Lung (tissue), 12 donors: ENCODE results near the gene LRRC56. TPM values are rescaled to one million over a fixed set of nuclear protein-coding genes. Genes with fewer than 3 reads are reported as not detected.

Experiments used
- ATAC-seq: fragments of 200-7000 bp; cut with Tn5 transposase; one replicate; pipeline ENCODE4 v1.9.1; 2020; ENCODE audit warnings: moderate number of reproducible peaks; ENCODE audit not compliant: insufficient read depth, low FRiP score
- DNase-seq, 3 donors: peaks; one replicate each; pipeline ENCODE4 v3.0.0-alpha.2; 2013 to 2017
- H3K27ac ChIP-seq, 2 donors: one replicate each; pipeline ENCODE4 v1.5.1; 2013; ENCODE audit warnings: mild to moderate bottlenecking in 2 of 2, moderate library complexity in 2 of 2, control low read depth in 1 of 2, inconsistent platforms in 1 of 2, low read depth in 1 of 2, low read length in 1 of 2
- H3K27me3 ChIP-seq, 3 donors: one replicate each; pipeline ENCODE4 v1.5.1; 2013; ENCODE audit warnings: low read length in 2 of 3; ENCODE audit not compliant: control insufficient read depth in 3 of 3, insufficient read depth in 3 of 3
- H3K36me3 ChIP-seq, 4 donors: one replicate each; pipeline ENCODE4 v1.5.1; 2013; ENCODE audit warnings: low read length in 4 of 4, mild to moderate bottlenecking in 1 of 4, moderate library complexity in 1 of 4; ENCODE audit not compliant: control insufficient read depth in 4 of 4, insufficient read depth in 4 of 4
- H3K4me1 ChIP-seq, 5 donors: one replicate each; pipeline ENCODE4 v1.5.1; 2013; ENCODE audit warnings: low read length in 5 of 5, mild to moderate bottlenecking in 2 of 5, moderate library complexity in 1 of 5; ENCODE audit not compliant: control insufficient read depth in 5 of 5, insufficient read depth in 5 of 5
- H3K4me3 ChIP-seq: one replicate; pipeline ENCODE4 v1.5.1; 2013; ENCODE audit warnings: mild to moderate bottlenecking, control low read depth, moderate library complexity
- H3K9ac ChIP-seq, 2 donors: one replicate each; pipeline ENCODE4 v1.5.1; 2013; ENCODE audit warnings: low read length in 2 of 2, control low read depth in 1 of 2; ENCODE audit not compliant: insufficient read depth in 1 of 2
- H3K9me3 ChIP-seq, 4 donors: one replicate each; pipeline ENCODE4 v1.5.1; 2013; ENCODE audit warnings: low read length in 3 of 4, mild to moderate bottlenecking in 1 of 4, moderate library complexity in 1 of 4; ENCODE audit not compliant: control insufficient read depth in 4 of 4, insufficient read depth in 3 of 4
- CTCF ChIP-seq: IDR thresholded peaks from 2 replicates; pipeline ENCODE4 v1.5.1; 2012; ENCODE audit warnings: mild to moderate bottlenecking; ENCODE audit errors: control extremely low read depth, extremely low read depth
- WGBS, 2 donors: extraction: QIAGEN DNeasy Blood & Tissue Kit; methylation state at CpG; one replicate each; pipeline ENCODE4 v1.1.7; 2013; 5-methylcytosine and 5-hydroxymethylcytosine counted together
- polyA plus RNA-seq, 2 donors: library from polyadenylated mRNA; stranded (reverse); fragments of 200-250 nt; gene quantifications; one replicate each; pipeline ENCODE4 v1.2.1, GENCODE V29; 2013
- total RNA-seq, 2 donors: library from RNA; depleted of rRNA in 1 of 2; stranded (reverse); fragments of >200 nt in 1 of 2; gene quantifications; one replicate each; pipeline ENCODE4 v1.2.1, GENCODE V29; 2014 to 2021
- donor health status: control.
- donor health status: control.
- donor health status: Bipolar disorder and iron deficiency.
- donor health status: healthy.
- donor health status: DM: yes; HTN: yes; CAD: no.

LRRC56 gene
- total and polyA plus RNA-seq, 4 donors, result 3.4 to 11.7 (median 4.7) TPM

GRCh38 chr11:492427-493226 is 44.7 kb upstream of the LRRC56 start:
- Histone ChIP-seq H3K27ac (no peak overlapping the region), H3K27me3 (no peaks in the 10 kb centered on the region), H3K9me3 (no peaks in the 10 kb centered on the region), H3K36me3 (peaks cover 3 to 63% (median 23%) of the 10 kb centered on the region in 4 donors), H3K4me1 (no peaks in the 10 kb centered on the region), H3K4me3 (no peak overlapping the region), H3K9ac (no peak overlapping the region)
- DNase-seq, result no peak
- WGBS, 2 donors, result 91% methylated on average over 32 of the region's 32 CpGs
- ATAC-seq, result no peak
- TF ChIP-seq CTCF, result no peak

- no peaks in the 10 kb centered on the region for H3K9me3 ChIP-seq
- 90 to 91% methylated on average over 35 to 37 of the region's 37 CpGs for WGBS, 2 donors
- H3K36me3 ChIP-seq, result peaks cover 6 to 75% (median 38%) of the 10 kb centered on the region in 4 donors
- H3K4me3 ChIP-seq, result no peak overlapping the region
- no peaks in the 10 kb centered on the region for H3K4me1 ChIP-seq
- H3K27me3 ChIP-seq, result no peaks in the 10 kb centered on the region
- no peak overlapping the region for H3K9ac ChIP-seq
- TF ChIP-seq CTCF, result no peak
- no peak overlapping the region for H3K27ac ChIP-seq
- DNase-seq (no peak), ATAC-seq (no peak)
These were observed 42.4 kb upstream of the LRRC56 start for GRCh38 chr11:494761-495536.

- WGBS, 2 donors, result 70 to 80% methylated on average over 10 of the region's 10 CpGs
- Histone ChIP-seq H3K9ac (no peak overlapping the region), H3K4me3 (no peak overlapping the region), H3K27ac (no peak overlapping the region), H3K9me3 (no peaks in the 10 kb centered on the region), H3K4me1 (no peaks in the 10 kb centered on the region), H3K27me3 (no peaks in the 10 kb centered on the region), H3K36me3 (peaks cover 6 to 75% (median 39%) of the 10 kb centered on the region in 4 donors)
- ATAC-seq, result no peak
- TF ChIP-seq CTCF, result no peak
- no peak for DNase-seq
These were observed 41.8 kb upstream of the LRRC56 start for GRCh38 chr11:495537-495931.
